ENCODE data around the gene ADRA2A. TPM values are rescaled to one million over a fixed set of nuclear protein-coding genes. Genes with fewer than 3 reads are reported as not detected.

ADRA2A gene
- polyA plus RNA-seq, 3 donors: not detected

DNA sequence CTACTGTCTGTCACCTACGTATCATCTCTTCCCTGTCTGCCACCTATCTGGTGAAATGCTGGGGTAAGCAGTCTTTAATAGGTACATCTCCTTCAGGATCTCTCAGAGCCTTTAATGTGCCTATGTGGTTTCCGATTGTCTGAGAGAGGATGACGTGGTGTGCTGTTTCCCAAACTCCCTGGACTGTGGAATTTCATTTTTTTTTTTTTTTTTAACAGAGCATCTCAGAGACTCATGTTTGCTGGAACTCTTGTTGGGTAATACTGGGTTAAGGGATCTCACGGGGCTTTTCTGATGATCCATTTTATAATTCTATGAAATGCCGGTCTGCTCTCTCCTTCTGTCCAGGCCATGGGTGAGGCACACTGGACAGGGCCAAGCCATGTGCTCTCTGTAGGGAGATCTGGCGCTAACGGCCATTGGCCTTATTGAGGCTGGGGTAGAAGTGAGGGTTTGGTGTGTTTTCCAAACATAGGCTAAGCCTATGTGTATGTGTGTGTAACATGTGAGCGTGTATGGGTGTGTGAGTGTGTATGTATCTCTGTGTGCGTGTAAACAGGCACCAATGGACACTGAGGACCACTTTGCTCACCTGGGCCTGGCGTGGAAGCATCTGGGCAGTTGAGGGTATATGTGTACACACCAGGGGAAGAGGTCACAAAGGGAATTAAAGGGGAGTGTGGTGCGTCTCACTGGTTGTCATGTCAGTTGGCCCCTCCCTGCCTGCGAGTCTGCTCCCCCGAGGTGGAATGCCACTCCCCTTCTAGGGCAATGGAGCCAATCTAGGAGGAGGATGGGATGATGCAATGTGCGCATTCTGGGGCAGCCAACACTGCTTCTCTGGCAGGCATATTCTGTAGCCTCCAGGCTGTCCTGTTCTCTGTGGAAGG, 7.8 kb downstream of the ADRA2A start:
- Histone ChIP-seq H3K36me3 (replicated peaks in 1 of 2; ENCODE audit: control insufficient read depth in 1 of 2, insufficient read depth in 2 of 2, low read length in 2 of 2) (no peaks in the 10 kb centered on the region), H3K9ac (ENCODE audit: insufficient read depth, low read length, poor library complexity, severe bottlenecking) (no peak overlapping the region), H2AFZ (ENCODE audit: insufficient read depth, low read depth, low read length, poor library complexity, severe bottlenecking) (no peak overlapping the region), H3K9me3 (replicated peaks in 1 of 2; ENCODE audit: control insufficient read depth in 1 of 2, insufficient read depth in 1 of 2, low read length in 2 of 2) (peaks cover 18 to 21% of the 10 kb centered on the region in 2 donors), H3K4me2 (replicated peaks; ENCODE audit: extremely low read depth, low read length, poor library complexity, severe bottlenecking) (no peak overlapping the region), H3K27me3 (ENCODE audit: control insufficient read depth in 2 of 2, insufficient read depth in 2 of 2, low read length in 2 of 2) (peaks cover 2 to 9% of the 10 kb centered on the region in 2 donors), H3K4me3 (replicated peaks in 1 of 3; ENCODE audit: low read depth in 2 of 3, low read length in 3 of 3) (no peak overlapping the region), H4K20me1 (ENCODE audit: insufficient read depth, low read length) (no peaks in the 10 kb centered on the region), H3K79me2 (ENCODE audit: insufficient read depth, low read length) (no peaks in the 10 kb centered on the region), H3K4me1 (ENCODE audit: control insufficient read depth in 1 of 2, insufficient read depth in 2 of 2, low read length in 2 of 2) (no peaks in the 10 kb centered on the region), H3K27ac (ENCODE audit: low read depth in 1 of 2, low read length in 2 of 2) (no peak overlapping the region)
- peaks cover 9 to 17% (median 11%) of the 10 kb centered on the region in 3 donors for H3K27me3 Mint-ChIP-seq (ENCODE audit: low read depth in 3 of 3)
- 94% methylated on average over 8 of the region's 14 CpGs for WGBS (ENCODE audit: insufficient coverage)
- peak overlapping the region in 1 of 7 donors; percentile 48 for H3K27ac Mint-ChIP-seq
- no peak for DNase-seq
- intact Hi-C loops (cut with micrococcal nuclease): no loop called here
- H3K4me1 Mint-ChIP-seq: no peaks in the 10 kb centered on the region
- TF ChIP-seq, protein P1, sequence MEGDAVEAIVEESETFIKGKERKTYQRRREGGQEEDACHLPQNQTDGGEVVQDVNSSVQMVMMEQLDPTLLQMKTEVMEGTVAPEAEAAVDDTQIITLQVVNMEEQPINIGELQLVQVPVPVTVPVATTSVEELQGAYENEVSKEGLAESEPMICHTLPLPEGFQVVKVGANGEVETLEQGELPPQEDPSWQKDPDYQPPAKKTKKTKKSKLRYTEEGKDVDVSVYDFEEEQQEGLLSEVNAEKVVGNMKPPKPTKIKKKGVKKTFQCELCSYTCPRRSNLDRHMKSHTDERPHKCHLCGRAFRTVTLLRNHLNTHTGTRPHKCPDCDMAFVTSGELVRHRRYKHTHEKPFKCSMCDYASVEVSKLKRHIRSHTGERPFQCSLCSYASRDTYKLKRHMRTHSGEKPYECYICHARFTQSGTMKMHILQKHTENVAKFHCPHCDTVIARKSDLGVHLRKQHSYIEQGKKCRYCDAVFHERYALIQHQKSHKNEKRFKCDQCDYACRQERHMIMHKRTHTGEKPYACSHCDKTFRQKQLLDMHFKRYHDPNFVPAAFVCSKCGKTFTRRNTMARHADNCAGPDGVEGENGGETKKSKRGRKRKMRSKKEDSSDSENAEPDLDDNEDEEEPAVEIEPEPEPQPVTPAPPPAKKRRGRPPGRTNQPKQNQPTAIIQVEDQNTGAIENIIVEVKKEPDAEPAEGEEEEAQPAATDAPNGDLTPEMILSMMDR (IDR thresholded peaks at IDR 0.05): no peak
- H3K4me3 Mint-ChIP-seq: peak overlapping the region in 1 of 2 donors; percentile 18
- peaks cover 15 to 30% (median 21%) of the 10 kb centered on the region in 7 donors for H3K9me3 Mint-ChIP-seq
- H3K36me3 Mint-ChIP-seq: no peaks in the 10 kb centered on the region

DNA sequence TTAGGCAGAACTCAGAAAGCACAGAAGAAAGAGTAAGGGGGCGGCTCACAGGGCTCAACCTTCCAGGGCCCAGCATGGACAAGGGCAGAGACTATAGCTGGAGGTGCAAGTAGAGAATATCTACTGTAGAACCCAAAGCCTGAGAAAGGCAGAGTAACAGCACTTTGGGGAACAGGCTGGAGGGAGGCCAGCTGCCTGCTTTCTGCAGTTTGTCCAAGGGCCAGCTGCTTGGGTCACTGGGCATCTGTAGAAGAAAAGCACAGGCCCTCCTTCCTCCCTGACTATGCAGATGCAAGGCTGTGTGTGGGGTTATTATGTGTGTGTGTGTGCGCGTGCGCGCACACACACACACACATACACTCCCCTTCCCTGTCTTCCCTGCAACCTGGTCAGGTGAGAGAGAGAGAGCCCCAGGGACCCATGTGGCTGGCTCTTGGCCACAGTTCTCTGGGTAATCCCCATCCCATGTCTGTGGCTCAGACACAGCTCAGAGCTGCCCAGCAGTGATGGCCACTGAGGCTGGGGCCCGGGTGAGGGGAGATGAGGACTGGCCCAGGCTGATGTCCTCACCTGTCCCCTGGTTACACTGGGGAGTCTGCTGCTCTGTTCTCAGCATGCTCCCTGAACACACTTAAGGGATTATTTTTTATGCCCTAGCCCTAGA, 9.0 kb downstream of the ADRA2A start:
- Mint-ChIP-seq H3K36me3 (no peaks in the 10 kb centered on the region), H3K4me1 (no peaks in the 10 kb centered on the region), H3K9me3 (peaks cover 15 to 30% (median 21%) of the 10 kb centered on the region in 7 donors), H3K27ac (no peak overlapping the region), H3K27me3 (ENCODE audit: low read depth in 3 of 3) (peaks cover 5 to 9% (median 6%) of the 10 kb centered on the region in 3 donors), H3K4me3 (no peak overlapping the region)
- peaks cover 18 to 21% of the 10 kb centered on the region in 2 donors for H3K9me3 ChIP-seq (replicated peaks in 1 of 2; ENCODE audit: control insufficient read depth in 1 of 2, insufficient read depth in 1 of 2, low read length in 2 of 2)
- 80% methylated on average over 2 of the region's 6 CpGs for WGBS (ENCODE audit: insufficient coverage)
- H2AFZ ChIP-seq (ENCODE audit: insufficient read depth, low read depth, low read length, poor library complexity, severe bottlenecking): no peak overlapping the region
- H3K36me3 ChIP-seq (replicated peaks in 1 of 2; ENCODE audit: control insufficient read depth in 1 of 2, insufficient read depth in 2 of 2, low read length in 2 of 2): no peaks in the 10 kb centered on the region
- peaks cover 0 to 1% of the 10 kb centered on the region in 2 donors for H3K27me3 ChIP-seq (ENCODE audit: control insufficient read depth in 2 of 2, insufficient read depth in 2 of 2, low read length in 2 of 2)
- no peak for DNase-seq
- no peaks in the 10 kb centered on the region for H3K4me1 ChIP-seq (ENCODE audit: control insufficient read depth in 1 of 2, insufficient read depth in 2 of 2, low read length in 2 of 2)
- H4K20me1 ChIP-seq (ENCODE audit: insufficient read depth, low read length): no peaks in the 10 kb centered on the region
- no peaks in the 10 kb centered on the region for H3K79me2 ChIP-seq (ENCODE audit: insufficient read depth, low read length)
- H3K4me2 ChIP-seq (replicated peaks; ENCODE audit: extremely low read depth, low read length, poor library complexity, severe bottlenecking): no peak overlapping the region
- intact Hi-C loops (cut with micrococcal nuclease): no loop called here
- H3K27ac ChIP-seq (ENCODE audit: low read depth in 1 of 2, low read length in 2 of 2): no peak overlapping the region
- H3K4me3 ChIP-seq (replicated peaks in 1 of 3; ENCODE audit: low read depth in 2 of 3, low read length in 3 of 3): no peak overlapping the region
- TF ChIP-seq, protein P1 (IDR thresholded peaks at IDR 0.05): no peak
- no peak overlapping the region for H3K9ac ChIP-seq (ENCODE audit: insufficient read depth, low read length, poor library complexity, severe bottlenecking)
